SK-N-MC (cell line): ENCODE data around the gene HDAC4.

Source experiments
- EZH2 ChIP-seq: fragments of 200-600 bp; sonication (generic); IDR thresholded peaks from one replicate; pipeline ENCODE4 v1.6.1; 2017; ENCODE audit warnings: antibody characterized with exemption
- FOXP2 ChIP-seq: optimal IDR thresholded peaks from 2 replicates; pipeline ENCODE3; 2011; ENCODE audit warnings: mild to moderate bottlenecking, moderate library complexity; ENCODE audit not compliant: insufficient read depth; ENCODE audit errors: extremely low read length, control extremely low read depth
- POLR2AphosphoS5 ChIP-seq: IDR thresholded peaks from 2 replicates; pipeline ENCODE4 v1.6.1; 2012; ENCODE audit warnings: mild to moderate bottlenecking, low read depth, low read length, borderline replicate concordance

DNA sequence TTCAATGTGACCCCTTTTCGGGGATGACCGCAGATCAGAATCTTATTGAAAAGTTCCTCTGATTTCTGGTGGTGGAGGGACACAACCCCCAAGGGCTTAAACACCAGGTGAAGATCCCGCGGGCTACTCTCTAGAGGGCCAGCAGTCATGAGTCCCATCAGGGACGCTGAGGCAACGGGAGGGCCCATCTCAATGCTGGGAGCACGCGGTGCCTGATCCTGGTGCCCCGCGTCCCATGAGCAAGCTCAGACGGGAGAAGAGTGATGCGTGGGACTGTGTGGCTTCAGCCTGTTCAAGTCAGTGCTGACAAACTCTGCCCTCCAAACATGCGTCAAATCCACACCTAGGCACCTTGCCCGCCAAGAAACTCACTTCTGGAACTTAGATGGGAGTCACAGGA is 328.0 kb downstream of the HDAC4 start:
- no peak for TF ChIP-seq EZH2
- no peak for TF ChIP-seq POLR2AphosphoS5
- no peak for TF ChIP-seq FOXP2
